H9 (cell line): Measurements from ENCODE around the gene ENOX1. TPM values are rescaled to one million over a fixed set of nuclear protein-coding genes. Genes with fewer than 3 reads are reported as not detected.

Source experiments
- DNase-seq: peaks from one replicate; pipeline ENCODE4 v3.0.0-alpha.2; 2017
- H2AFZ ChIP-seq: one replicate; pipeline ENCODE4 v1.6.1; 2013; ENCODE audit warnings: mild to moderate bottlenecking, low read length, control low read depth, moderate library complexity
- H2AK5ac ChIP-seq: 2 replicates; pipeline ENCODE4 v1.6.1; 2013; ENCODE audit warnings: low read length, control low read depth, mixed read lengths; ENCODE audit not compliant: insufficient read length
- H2BK120ac ChIP-seq: one replicate; pipeline ENCODE4 v1.6.1; 2013; ENCODE audit warnings: low read depth, mild to moderate bottlenecking, low read length, control low read depth, inconsistent platforms; ENCODE audit not compliant: poor library complexity, severe bottlenecking
- H2BK12ac ChIP-seq: 2 replicates; pipeline ENCODE4 v1.6.1; 2013; ENCODE audit warnings: low read length, control low read depth, mixed read lengths, low read depth; ENCODE audit not compliant: insufficient read length
- H2BK15ac ChIP-seq: 2 replicates; pipeline ENCODE4 v1.6.1; 2013; ENCODE audit warnings: low read depth, low read length, control low read depth
- H2BK20ac ChIP-seq: one replicate; pipeline ENCODE4 v1.6.1; 2013; ENCODE audit warnings: low read depth, mild to moderate bottlenecking, low read length, control low read depth, inconsistent platforms; ENCODE audit not compliant: poor library complexity, severe bottlenecking
- H2BK5ac ChIP-seq: 2 replicates; pipeline ENCODE4 v1.6.1; 2013; ENCODE audit warnings: low read length, control low read depth, mixed read lengths; ENCODE audit not compliant: insufficient read length
- H3K14ac ChIP-seq: 2 replicates; pipeline ENCODE4 v1.6.1; 2013; ENCODE audit warnings: low read length, control low read depth; ENCODE audit not compliant: insufficient read depth
- H3K18ac ChIP-seq: 2 replicates; pipeline ENCODE4 v1.6.1; 2013; ENCODE audit warnings: low read depth, mild to moderate bottlenecking, mixed read lengths, low read length, control low read depth; ENCODE audit not compliant: insufficient read length
- H3K23ac ChIP-seq: 2 replicates; pipeline ENCODE4 v1.6.1; 2013; ENCODE audit warnings: low read length, control low read depth, mixed read lengths, low read depth; ENCODE audit not compliant: insufficient read length
- H3K23me2 ChIP-seq: 2 replicates; pipeline ENCODE4 v1.6.1; 2013; ENCODE audit warnings: low read depth, mild to moderate bottlenecking, mixed read lengths, low read length, control low read depth; ENCODE audit not compliant: insufficient read length, poor library complexity, severe bottlenecking
- H3K27ac ChIP-seq: 2 replicates; pipeline ENCODE4 v1.5.1; 2013; ENCODE audit warnings: low read length, control low read depth, mixed read lengths, low read depth; ENCODE audit not compliant: insufficient read length
- H3K27me3 ChIP-seq: 2 replicates; pipeline ENCODE4 v1.6.1; 2013; ENCODE audit warnings: low read length, control low read depth, inconsistent platforms; ENCODE audit not compliant: insufficient read depth
- H3K4ac ChIP-seq: 2 replicates; pipeline ENCODE4 v1.6.1; 2013; ENCODE audit warnings: low read depth, mild to moderate bottlenecking, control low read depth, inconsistent platforms, low read length, moderate library complexity
- H3K4me1 ChIP-seq: 2 replicates; pipeline ENCODE4 v1.6.1; 2013; ENCODE audit warnings: low read length, control low read depth, inconsistent platforms; ENCODE audit not compliant: insufficient read depth
- H3K4me2 ChIP-seq: 2 replicates; pipeline ENCODE4 v1.6.1; 2013; ENCODE audit warnings: low read length, control low read depth, mixed read lengths; ENCODE audit not compliant: insufficient read length, insufficient read depth
- H3K56ac ChIP-seq: 2 replicates; pipeline ENCODE4 v1.6.1; 2013; ENCODE audit warnings: low read depth, mild to moderate bottlenecking, mixed read lengths, low read length, control low read depth; ENCODE audit not compliant: insufficient read length
- H3K79me1 ChIP-seq: 2 replicates; pipeline ENCODE4 v1.6.1; 2013; ENCODE audit warnings: low read depth, mild to moderate bottlenecking, moderate library complexity, low read length, control low read depth, inconsistent platforms; ENCODE audit not compliant: insufficient read depth, poor library complexity, severe bottlenecking
- H3K79me2 ChIP-seq: 2 replicates; pipeline ENCODE4 v1.6.1; 2013; ENCODE audit warnings: low read length, control low read depth, inconsistent platforms; ENCODE audit not compliant: insufficient read depth
- H3K9ac ChIP-seq: 2 replicates; pipeline ENCODE4 v1.6.1; 2013; ENCODE audit warnings: low read length, control low read depth, mixed read lengths; ENCODE audit not compliant: insufficient read length; ENCODE audit errors: extremely low read depth
- H3K9me3 ChIP-seq: one replicate; pipeline ENCODE4 v1.6.1; 2013; ENCODE audit warnings: low read depth, low read length, inconsistent platforms; ENCODE audit not compliant: control insufficient read depth
- H3T11ph ChIP-seq: one replicate; pipeline ENCODE4 v1.6.1; 2013; ENCODE audit warnings: mild to moderate bottlenecking, low read length, control low read depth, inconsistent platforms
- H4K20me1 ChIP-seq: one replicate; pipeline ENCODE4 v1.6.1; 2013; ENCODE audit not compliant: control insufficient read depth, insufficient read length, insufficient read depth
- H4K5ac ChIP-seq: 2 replicates; pipeline ENCODE4 v1.6.1; 2013; ENCODE audit warnings: low read depth, mild to moderate bottlenecking, mixed read lengths, low read length, control low read depth; ENCODE audit not compliant: insufficient read length
- H4K8ac ChIP-seq: replicated peaks from 2 replicates; pipeline ENCODE4 v1.6.1; 2013; ENCODE audit warnings: low read length, control low read depth, mixed read lengths, low read depth; ENCODE audit not compliant: insufficient read length
- H4K91ac ChIP-seq: 2 replicates; pipeline ENCODE4 v1.6.1; 2013; ENCODE audit warnings: low read depth, mild to moderate bottlenecking, moderate library complexity, mixed read lengths, low read length, control low read depth; ENCODE audit not compliant: insufficient read length
- H3K27ac Mint-ChIP-seq, 3 experiments: 2 replicates in 2 of 3; 3 replicates in 1 of 3; pipeline ENCODE4 v1.8.0; 2020 to 2021; ENCODE audit warnings: mixed read lengths in 3 of 3, mild to moderate bottlenecking in 1 of 3, moderate library complexity in 1 of 3
- H3K27me3 Mint-ChIP-seq: 2 replicates; pipeline ENCODE4 v1.8.0; 2021; ENCODE audit warnings: low read depth, mild to moderate bottlenecking, moderate library complexity, mixed read lengths
- H3K36me3 Mint-ChIP-seq, 3 experiments: 2 replicates in 2 of 3; 3 replicates in 1 of 3; pipeline ENCODE4 v1.8.0; 2020 to 2021; ENCODE audit warnings: low read depth in 3 of 3, mixed read lengths in 3 of 3; ENCODE audit not compliant: insufficient read depth in 1 of 3
- H3K4me1 Mint-ChIP-seq, 2 experiments: 2 replicates each; pipeline ENCODE4 v1.8.0; 2020; ENCODE audit warnings: mixed read lengths in 2 of 2
- H3K4me3 Mint-ChIP-seq, 2 experiments: 2 replicates in 1 of 2; 3 replicates in 1 of 2; pipeline ENCODE4 v1.8.0; 2020 to 2021; ENCODE audit warnings: mild to moderate bottlenecking in 2 of 2, mixed read lengths in 2 of 2, moderate library complexity in 1 of 2
- H3K9me3 Mint-ChIP-seq, 2 experiments: 2 replicates in 1 of 2; 3 replicates in 1 of 2; pipeline ENCODE4 v1.8.0; 2020; ENCODE audit warnings: mild to moderate bottlenecking in 2 of 2, mixed read lengths in 2 of 2, moderate library complexity in 1 of 2
- CTCF ChIP-seq: fragments of 200-600 bp; sonication (generic); conservative IDR thresholded peaks from 3 replicates; pipeline ENCODE4 v1.8.0; 2021; ENCODE audit warnings: antibody characterized with exemption, mild to moderate bottlenecking
- WGBS: extraction: QIAGEN DNeasy Blood & Tissue Kit; methylation state at CpG from one replicate; pipeline ENCODE4 v1.1.7; 2013; ENCODE audit warnings: missing lambda C conversion rate, low lambda C conversion rate, mixed read lengths; ENCODE audit not compliant: insufficient read length; ENCODE audit errors: extremely low coverage; 5-methylcytosine and 5-hydroxymethylcytosine counted together
- total RNA-seq: library from RNA; stranded (reverse); gene quantifications from 2 replicates; pipeline ENCODE4 v1.2.1, GENCODE V29; 2021

ENOX1 gene
- total RNA-seq, 1 experiment from 2014 or later, result 0.24 TPM

GRCh38 chr13:43732726-43733125 is 54.0 kb downstream of the ENOX1 start:
- H3K23ac ChIP-seq, result no peak overlapping the region
- no peak overlapping the region for H2AFZ ChIP-seq
- no peak overlapping the region for H2BK20ac ChIP-seq
- no peaks in the 10 kb centered on the region for H4K20me1 ChIP-seq
- no peak overlapping the region for H3K27ac ChIP-seq
- H2BK120ac ChIP-seq, result no peak overlapping the region
- no peak for TF ChIP-seq CTCF
- H3K4me1 ChIP-seq, result no peaks in the 10 kb centered on the region
- no peak overlapping the region for H3K18ac ChIP-seq
- H3K27me3 ChIP-seq, result no peaks in the 10 kb centered on the region; the same call in 1 of the 2 replicates
- H3T11ph ChIP-seq, result no peak overlapping the region
- H3K14ac ChIP-seq, result no peak overlapping the region
- Mint-ChIP-seq H3K9me3 (no peaks in the 10 kb centered on the region), H3K4me1 (peaks cover 12 to 13% of the 10 kb centered on the region in 2 experiments), H3K27ac (no peak overlapping the region), H3K27me3 (no peaks in the 10 kb centered on the region), H3K36me3 (no peaks in the 10 kb centered on the region), H3K4me3 (no peak overlapping the region)
- H3K23me2 ChIP-seq, result no peaks in the 10 kb centered on the region
- WGBS, result no CpG with 5 or more reads among the region's 3 CpGs
- no peak overlapping the region for H3K9ac ChIP-seq
- H3K79me1 ChIP-seq, result no peaks in the 10 kb centered on the region
- H2BK5ac ChIP-seq, result no peak overlapping the region
- H4K5ac ChIP-seq, result no peak overlapping the region
- H2BK15ac ChIP-seq, result no peak overlapping the region
- H2AK5ac ChIP-seq, result no peak overlapping the region
- H3K79me2 ChIP-seq, result no peaks in the 10 kb centered on the region
- no peak overlapping the region for H4K8ac ChIP-seq
- H3K4ac ChIP-seq, result no peak overlapping the region
- DNase-seq, result no peak
- H3K56ac ChIP-seq, result no peak overlapping the region
- no peak overlapping the region for H3K4me2 ChIP-seq
- H2BK12ac ChIP-seq, result no peak overlapping the region
- H3K9me3 ChIP-seq, result no peaks in the 10 kb centered on the region
- H4K91ac ChIP-seq, result no peak overlapping the region
